Astrocyte (in vitro differentiated cells and primary cell): Measurements from ENCODE around the gene AMZ1. TPM values are rescaled to one million over a fixed set of nuclear protein-coding genes. Genes with fewer than 3 reads are reported as not detected.

Experiments used
- DNase-seq: peaks from one replicate; pipeline ENCODE4 v3.0.0-alpha.2; 2010; ENCODE audit warnings: low read depth
- FAIRE-seq: peaks from 2 replicates; lab custom pipeline; 2011; peaks lifted over from hg19 to GRCh38; lab: Jason Lieb, UNC
- H2AFZ ChIP-seq: 2 replicates; pipeline ENCODE4 v1.6.0; 2012; ENCODE audit warnings: low read depth, low read length, inconsistent platforms
- H3K27ac ChIP-seq: 2 replicates; pipeline ENCODE4 v1.5.1; 2011; ENCODE audit warnings: low read depth, low read length, inconsistent platforms
- H3K27me3 ChIP-seq: 2 replicates; pipeline ENCODE4 v1.6.0; 2011; ENCODE audit warnings: low read length, inconsistent platforms; ENCODE audit not compliant: insufficient read depth
- H3K36me3 ChIP-seq: 2 replicates; pipeline ENCODE4 v1.5.1; 2011; ENCODE audit warnings: low read length, inconsistent platforms; ENCODE audit not compliant: insufficient read depth
- H3K4me1 ChIP-seq: 2 replicates; pipeline ENCODE4 v1.5.1; 2011; ENCODE audit warnings: low read length, inconsistent platforms; ENCODE audit not compliant: insufficient read depth
- H3K4me2 ChIP-seq: 2 replicates; pipeline ENCODE4 v1.6.0; 2012; ENCODE audit warnings: low read length, inconsistent platforms
- H3K4me3 ChIP-seq: 2 replicates; pipeline ENCODE4 v1.5.1; 2011; ENCODE audit warnings: low read depth, mild to moderate bottlenecking, low read length, inconsistent platforms; ENCODE audit not compliant: insufficient read depth
- H3K79me2 ChIP-seq: 2 replicates; pipeline ENCODE4 v1.6.0; 2012; ENCODE audit warnings: mild to moderate bottlenecking, low read length, inconsistent platforms; ENCODE audit not compliant: insufficient read depth
- H3K9ac ChIP-seq: 2 replicates; pipeline ENCODE4 v1.6.0; 2012; ENCODE audit warnings: mild to moderate bottlenecking, low read length, inconsistent platforms
- H3K9me3 ChIP-seq: 2 replicates; pipeline ENCODE4 v1.5.1; 2012; ENCODE audit warnings: low read depth, mild to moderate bottlenecking, low read length, inconsistent platforms; ENCODE audit not compliant: insufficient read depth
- H4K20me1 ChIP-seq: 2 replicates; pipeline ENCODE4 v1.6.0; 2012; ENCODE audit warnings: low read length, inconsistent platforms; ENCODE audit not compliant: insufficient read depth
- H3K27ac Mint-ChIP-seq: one replicate; pipeline ENCODE4 v1.8.0; 2021; ENCODE audit warnings: mild to moderate bottlenecking, mixed read lengths; ENCODE audit not compliant: unreplicated experiment
- H3K27me3 Mint-ChIP-seq: one replicate; pipeline ENCODE4 v1.8.0; 2021; ENCODE audit warnings: low read depth, mixed read lengths; ENCODE audit not compliant: unreplicated experiment
- H3K36me3 Mint-ChIP-seq: one replicate; pipeline ENCODE4 v1.8.0; 2021; ENCODE audit warnings: low read depth, mixed read lengths; ENCODE audit not compliant: unreplicated experiment
- H3K4me1 Mint-ChIP-seq: one replicate; pipeline ENCODE4 v1.8.0; 2021; ENCODE audit warnings: low read depth, mixed read lengths; ENCODE audit not compliant: unreplicated experiment
- H3K4me3 Mint-ChIP-seq: one replicate; pipeline ENCODE4 v1.8.0; 2021; ENCODE audit warnings: mild to moderate bottlenecking, moderate library complexity, mixed read lengths; ENCODE audit not compliant: unreplicated experiment
- H3K9me3 Mint-ChIP-seq: one replicate; pipeline ENCODE4 v1.8.0; 2021; ENCODE audit warnings: mild to moderate bottlenecking, mixed read lengths; ENCODE audit not compliant: unreplicated experiment
- CTCF ChIP-seq: IDR thresholded peaks from 2 replicates; pipeline ENCODE4 v1.5.1; 2011; ENCODE audit warnings: low read depth, mild to moderate bottlenecking, inconsistent platforms, low read length, moderate library complexity; ENCODE audit not compliant: insufficient read depth
- EZH2 ChIP-seq: IDR thresholded peaks from 2 replicates; pipeline ENCODE4 v1.6.1; 2012; ENCODE audit warnings: mild to moderate bottlenecking, low read length, inconsistent platforms; ENCODE audit not compliant: insufficient read depth
- total RNA-seq: library from RNA; stranded (reverse); gene quantifications from 2 replicates; pipeline ENCODE4 v1.2.1, GENCODE V29; 2021

AMZ1 gene
- total RNA-seq, 1 donor from 2014 or later, result 3.4 TPM

GRCh38 chr7:2661096-2661449 lies 26.9 kb upstream of the AMZ1 start:
- Histone ChIP-seq H2AFZ (no peak overlapping the region), H3K9me3 (no peaks in the 10 kb centered on the region), H3K36me3 (no peaks in the 10 kb centered on the region), H3K4me3 (no peak overlapping the region), H3K4me1 (peaks cover 3% of the 10 kb centered on the region), H4K20me1 (peaks cover 73% of the 10 kb centered on the region), H3K79me2 (peaks cover 21% of the 10 kb centered on the region), H3K4me2 (no peak overlapping the region), H3K27me3 (no peaks in the 10 kb centered on the region), H3K27ac (no peak overlapping the region), H3K9ac (no peak overlapping the region)
- Mint-ChIP-seq H3K36me3 (peaks cover 4% of the 10 kb centered on the region), H3K27me3 (no peaks in the 10 kb centered on the region), H3K4me1 (peaks cover 3% of the 10 kb centered on the region), H3K4me3 (no peak overlapping the region), H3K27ac (no peak overlapping the region), H3K9me3 (no peaks in the 10 kb centered on the region)
- no peak for TF ChIP-seq CTCF
- no peak for TF ChIP-seq EZH2
- no peak for DNase-seq
- FAIRE-seq, result no peak

GRCh38 chr7:2661602-2662272 lies 26.3 kb upstream of the AMZ1 start:
- Mint-ChIP-seq H3K4me3 (no peak overlapping the region), H3K27me3 (no peaks in the 10 kb centered on the region), H3K36me3 (peaks cover 6% of the 10 kb centered on the region), H3K4me1 (peaks cover 3% of the 10 kb centered on the region), H3K27ac (no peak overlapping the region), H3K9me3 (no peaks in the 10 kb centered on the region)
- peaks cover 15% of the 10 kb centered on the region for H3K79me2 ChIP-seq
- no peak overlapping the region for H3K4me2 ChIP-seq
- no peaks in the 10 kb centered on the region for H3K9me3 ChIP-seq
- peaks cover 66% of the 10 kb centered on the region for H4K20me1 ChIP-seq
- no peak overlapping the region for H3K9ac ChIP-seq
- TF ChIP-seq CTCF, result no peak
- TF ChIP-seq EZH2, result no peak
- H3K27me3 ChIP-seq, result no peaks in the 10 kb centered on the region
- H3K4me1 ChIP-seq, result peaks cover 3% of the 10 kb centered on the region
- DNase-seq, result no peak
- H3K36me3 ChIP-seq, result no peaks in the 10 kb centered on the region
- FAIRE-seq, result no peak
- H3K27ac ChIP-seq, result no peak overlapping the region
- no peak overlapping the region for H2AFZ ChIP-seq
- no peak overlapping the region for H3K4me3 ChIP-seq

- Histone ChIP-seq H4K20me1 (peaks cover 58% of the 10 kb centered on the region), H3K9me3 (no peaks in the 10 kb centered on the region), H3K36me3 (no peaks in the 10 kb centered on the region), H3K4me3 (no peak overlapping the region), H3K79me2 (peaks cover 7% of the 10 kb centered on the region), H3K4me1 (peaks cover 3% of the 10 kb centered on the region), H3K4me2 (no peak overlapping the region), H3K27ac (no peak overlapping the region), H3K9ac (no peak overlapping the region), H3K27me3 (no peaks in the 10 kb centered on the region), H2AFZ (no peak overlapping the region)
- no peak overlapping the region for H3K4me3 Mint-ChIP-seq
- FAIRE-seq (no peak), DNase-seq (no peak)
- H3K4me1 Mint-ChIP-seq, result no peaks in the 10 kb centered on the region
- no peak overlapping the region for H3K27ac Mint-ChIP-seq
- peaks cover 3% of the 10 kb centered on the region for H3K27me3 Mint-ChIP-seq
- H3K9me3 Mint-ChIP-seq, result no peaks in the 10 kb centered on the region
- no peak for TF ChIP-seq CTCF
- no peak for TF ChIP-seq EZH2
- H3K36me3 Mint-ChIP-seq, result peaks cover 6% of the 10 kb centered on the region
Observed at GRCh38 chr7:2662273-2663120, 25.5 kb upstream of the AMZ1 start.
